WTC11 (cell line): Measurements from ENCODE around the gene PCDHB12. TPM values are rescaled to one million over a fixed set of nuclear protein-coding genes. Genes with fewer than 3 reads are reported as not detected.
"Not testable (repeated sequence)": the region's sequence is repeated elsewhere in the genome, so short reads cannot be mapped to it uniquely, and the experiment has no call there.

Experiments
- ATAC-seq: fragments of 200-7000 bp; cut with Tn5 transposase; 2 replicates; pipeline ENCODE4 v1.10.0; 2021; ENCODE audit warnings: mild to moderate bottlenecking, moderate library complexity
- CTCF ChIA-PET: fragments of 300-600 bp; sonication (Branson Sonifier 250); formaldehyde crosslinking; loops from one replicate; lab custom pipeline; 2021; ENCODE audit warnings: antibody characterized with exemption; lab: Charles Lee
- POLR2A ChIA-PET: fragments of 350-600 bp; sonication (Branson Sonifier 250); formaldehyde crosslinking; loops from one replicate; lab custom pipeline; 2021; ENCODE audit warnings: antibody characterized with exemption; lab: Charles Lee
- DNase-seq: peaks from one replicate; pipeline ENCODE4 v3.0.0; 2021; ENCODE audit warnings: low spot score
- H3K27ac Mint-ChIP-seq: 2 replicates; pipeline ENCODE4 v1.8.0; 2021; ENCODE audit warnings: mixed read lengths
- H3K27me3 Mint-ChIP-seq: 2 replicates; pipeline ENCODE4 v1.8.0; 2021; ENCODE audit warnings: low read depth, mild to moderate bottlenecking, moderate library complexity, mixed read lengths
- H3K36me3 Mint-ChIP-seq: 2 replicates; pipeline ENCODE4 v1.8.0; 2021; ENCODE audit warnings: mixed read lengths
- H3K4me1 Mint-ChIP-seq: 2 replicates; pipeline ENCODE4 v1.8.0; 2022; ENCODE audit warnings: mixed read lengths
- H3K4me3 Mint-ChIP-seq: 2 replicates; pipeline ENCODE4 v1.8.0; 2021; ENCODE audit warnings: mild to moderate bottlenecking, moderate library complexity, mixed read lengths
- H3K9me3 Mint-ChIP-seq: 2 replicates; pipeline ENCODE4 v1.8.0; 2021; ENCODE audit warnings: mixed read lengths
- CREB1 ChIP-seq: sonication (generic); formaldehyde crosslinking; IDR thresholded peaks from 2 replicates; pipeline ENCODE4 v1.8.0; 2023; ENCODE audit warnings: mild to moderate bottlenecking, missing genetic modification reagents
- GTF2I ChIP-seq: fragments of 250-450 bp; sonication (Bioruptor Pico); conservative IDR thresholded peaks from 2 replicates; pipeline ENCODE4 v1.4.0; 2021; ENCODE audit warnings: mild to moderate bottlenecking
- HMGA2 ChIP-seq: fragments of 250-450 bp; sonication (Bioruptor Pico); IDR thresholded peaks from 2 replicates; pipeline ENCODE4 v1.4.0; 2021; ENCODE audit warnings: mild to moderate bottlenecking, moderate library complexity
- JAZF1 ChIP-seq: fragments of 250-450 bp; sonication (Bioruptor Pico); IDR thresholded peaks from 2 replicates; pipeline ENCODE4 v1.9.0; 2021; ENCODE audit warnings: moderate library complexity, mild to moderate bottlenecking, inconsistent platforms
- MYBL2 ChIP-seq: sonication (generic); formaldehyde crosslinking; IDR thresholded peaks from 2 replicates; pipeline ENCODE4 v1.8.1; 2023; ENCODE audit warnings: mild to moderate bottlenecking, moderate library complexity, missing genetic modification reagents
- NFATC4 ChIP-seq: fragments of 250-450 bp; sonication (Bioruptor Pico); IDR thresholded peaks from 2 replicates; pipeline ENCODE4 v1.9.0; 2021; ENCODE audit warnings: mild to moderate bottlenecking
- PRRX2 ChIP-seq: fragments of 250-450 bp; sonication (Bioruptor Pico); IDR thresholded peaks from 2 replicates; pipeline ENCODE4 v1.8.0; 2021; ENCODE audit warnings: mild to moderate bottlenecking
- SP1 ChIP-seq: sonication (generic); formaldehyde crosslinking; conservative IDR thresholded peaks from 2 replicates; pipeline ENCODE4 v1.8.1; 2022; ENCODE audit warnings: missing genetic modification reagents
- ZNF396 ChIP-seq: fragments of 250-450 bp; sonication (Bioruptor Pico); IDR thresholded peaks from 2 replicates; pipeline ENCODE4 v1.8.0; 2021; ENCODE audit warnings: mild to moderate bottlenecking, moderate library complexity, borderline replicate concordance
- ZNF423 ChIP-seq: fragments of 250-450 bp; sonication (Bioruptor Pico); IDR thresholded peaks from 2 replicates; pipeline ENCODE4 v2.1.2; 2022; ENCODE audit warnings: mild to moderate bottlenecking, moderate library complexity
- total RNA-seq: library from RNA; stranded (reverse); gene quantifications from 3 replicates; pipeline ENCODE4 v1.2.3, GENCODE V29; 2021
- TF ChIP-seq, protein P1 (sequence below): fragments of 200-600 bp; IDR thresholded peaks from 2 replicates; pipeline ENCODE4 v1.8.0; 2022; ENCODE audit warnings: antibody characterized with exemption
- TF ChIP-seq, protein P2 (sequence below): sonication (generic); formaldehyde crosslinking; IDR thresholded peaks from 2 replicates; pipeline ENCODE4 v1.8.0; 2022; ENCODE audit warnings: mild to moderate bottlenecking, missing genetic modification reagents
- TF ChIP-seq, protein P3 (sequence below): sonication (generic); formaldehyde crosslinking; IDR thresholded peaks from 2 replicates; pipeline ENCODE4 v1.8.1; 2023; ENCODE audit warnings: mild to moderate bottlenecking, missing genetic modification reagents, moderate library complexity
- TF ChIP-seq, protein P4 (sequence below): fragments of 250-450 bp; sonication (Bioruptor Pico); IDR thresholded peaks from 2 replicates; pipeline ENCODE4 v1.9.0; 2021; ENCODE audit warnings: mild to moderate bottlenecking
- TF ChIP-seq, protein P5 (sequence below): sonication (generic); formaldehyde crosslinking; IDR thresholded peaks from 2 replicates; pipeline ENCODE4 v1.8.1; 2022; ENCODE audit warnings: low read depth, mild to moderate bottlenecking, moderate library complexity, missing genetic modification reagents, borderline replicate concordance
- TF ChIP-seq, protein P6 (sequence below): sonication (generic); formaldehyde crosslinking; IDR thresholded peaks from 2 replicates; pipeline ENCODE4 v1.8.1; 2022; ENCODE audit warnings: mild to moderate bottlenecking, moderate library complexity, missing genetic modification reagents
- TF ChIP-seq, protein P7 (sequence below): sonication (generic); formaldehyde crosslinking; IDR thresholded peaks from 2 replicates; pipeline ENCODE4 v1.8.1; 2023; ENCODE audit warnings: mild to moderate bottlenecking, moderate library complexity, missing genetic modification reagents

PCDHB12 gene
- total RNA-seq, 1 experiment from 2014 or later, result 2.7 TPM

DNA sequence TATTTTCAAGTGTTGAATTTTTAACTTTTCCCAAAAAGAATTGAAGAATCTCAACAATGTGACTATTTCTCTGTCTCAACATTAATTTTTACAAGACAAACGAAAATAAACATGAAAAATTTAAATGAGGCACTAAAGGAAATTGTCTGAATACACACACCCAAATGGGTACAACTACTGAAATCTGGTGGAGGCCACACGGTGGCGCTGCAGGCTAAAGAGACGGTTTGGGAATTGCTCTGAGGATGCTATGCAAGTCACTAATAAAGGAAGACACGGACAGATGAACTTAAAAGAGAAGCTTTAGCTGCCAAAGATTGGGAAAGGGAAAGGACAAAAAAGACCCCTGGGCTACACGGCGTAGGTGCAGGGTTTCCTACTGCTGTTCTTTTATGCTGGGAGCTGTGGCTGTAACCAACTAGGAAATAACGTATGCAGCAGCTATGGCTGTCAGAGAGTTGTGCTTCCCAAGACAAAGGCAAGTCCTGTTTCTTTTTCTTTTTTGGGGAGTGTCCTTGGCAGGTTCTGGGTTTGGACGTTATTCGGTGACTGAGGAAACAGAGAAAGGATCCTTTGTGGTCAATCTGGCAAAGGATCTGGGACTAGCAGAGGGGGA lies 16.3 kb upstream of the PCDHB12 start, which contains the start of gene PCDHB10:
PCDHB10 (plus strand) TSS at position 244 of the 616 bp plus-strand sequence; CDS start at position 444, 200 bp downstream.
- DNase-seq, result peak; percentile 89
- CTCF ChIA-PET, result interaction anchor here (0.6 to 3.3 kb wide), 46 partner anchors 10 to 375 kb away, joined by 3 to 41 read pairs (median 4); partner anchors contain the start of genes PCDHB1, PCDHB12, PCDHB13 and PCDHB14
- no peak within 1 kb of the TSS for H3K27ac Mint-ChIP-seq
- peaks cover 4% of the 10 kb centered on the region for H3K27me3 Mint-ChIP-seq
- peaks cover 4% of the 10 kb centered on the region for H3K4me1 Mint-ChIP-seq
- H3K4me3 Mint-ChIP-seq, result peak within 1 kb of the TSS; percentile 58
- H3K9me3 Mint-ChIP-seq, result peaks cover 25% of the 10 kb centered on the region
- no peak for TF ChIP-seq ZNF423
- TF ChIP-seq, protein P1, sequence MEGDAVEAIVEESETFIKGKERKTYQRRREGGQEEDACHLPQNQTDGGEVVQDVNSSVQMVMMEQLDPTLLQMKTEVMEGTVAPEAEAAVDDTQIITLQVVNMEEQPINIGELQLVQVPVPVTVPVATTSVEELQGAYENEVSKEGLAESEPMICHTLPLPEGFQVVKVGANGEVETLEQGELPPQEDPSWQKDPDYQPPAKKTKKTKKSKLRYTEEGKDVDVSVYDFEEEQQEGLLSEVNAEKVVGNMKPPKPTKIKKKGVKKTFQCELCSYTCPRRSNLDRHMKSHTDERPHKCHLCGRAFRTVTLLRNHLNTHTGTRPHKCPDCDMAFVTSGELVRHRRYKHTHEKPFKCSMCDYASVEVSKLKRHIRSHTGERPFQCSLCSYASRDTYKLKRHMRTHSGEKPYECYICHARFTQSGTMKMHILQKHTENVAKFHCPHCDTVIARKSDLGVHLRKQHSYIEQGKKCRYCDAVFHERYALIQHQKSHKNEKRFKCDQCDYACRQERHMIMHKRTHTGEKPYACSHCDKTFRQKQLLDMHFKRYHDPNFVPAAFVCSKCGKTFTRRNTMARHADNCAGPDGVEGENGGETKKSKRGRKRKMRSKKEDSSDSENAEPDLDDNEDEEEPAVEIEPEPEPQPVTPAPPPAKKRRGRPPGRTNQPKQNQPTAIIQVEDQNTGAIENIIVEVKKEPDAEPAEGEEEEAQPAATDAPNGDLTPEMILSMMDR, result peak; percentile 70; the same call in 1 of the 2 replicates
- TF ChIP-seq, all 79 proteins: peak for 1
- POLR2A ChIA-PET, result no interaction called here
- peak; percentile 88 for ATAC-seq
- H3K36me3 Mint-ChIP-seq, result peaks cover 20% of the 10 kb centered on the region

DNA sequence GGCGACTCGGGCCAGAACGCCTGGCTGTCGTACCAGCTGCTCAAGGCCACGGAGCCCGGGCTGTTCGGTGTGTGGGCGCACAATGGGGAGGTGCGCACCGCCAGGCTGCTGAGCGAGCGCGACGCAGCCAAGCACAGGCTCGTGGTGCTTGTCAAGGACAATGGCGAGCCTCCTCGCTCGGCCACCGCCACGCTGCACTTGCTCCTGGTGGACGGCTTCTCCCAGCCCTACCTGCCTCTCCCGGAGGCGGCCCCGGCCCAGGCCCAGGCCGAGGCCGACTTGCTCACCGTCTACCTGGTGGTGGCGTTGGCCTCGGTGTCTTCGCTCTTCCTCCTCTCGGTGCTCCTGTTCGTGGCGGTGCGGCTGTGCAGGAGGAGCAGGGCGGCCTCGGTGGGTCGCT lies 14.2 kb upstream of the PCDHB12 start:
- H3K4me1 Mint-ChIP-seq, H3K27me3 Mint-ChIP-seq, ATAC-seq, POLR2A ChIA-PET, DNase-seq, H3K4me3 Mint-ChIP-seq, H3K27ac Mint-ChIP-seq: not testable (repeated sequence)
- CTCF ChIA-PET, result interaction anchor here (1.4 kb wide), 1 partner anchor 12 kb away, joined by 7 read pairs; the partner anchor contains the start of gene PCDHB16
- Mint-ChIP-seq H3K9me3 (peaks cover 24% of the 10 kb centered on the region), H3K36me3 (peaks cover 16% of the 10 kb centered on the region)

DNA sequence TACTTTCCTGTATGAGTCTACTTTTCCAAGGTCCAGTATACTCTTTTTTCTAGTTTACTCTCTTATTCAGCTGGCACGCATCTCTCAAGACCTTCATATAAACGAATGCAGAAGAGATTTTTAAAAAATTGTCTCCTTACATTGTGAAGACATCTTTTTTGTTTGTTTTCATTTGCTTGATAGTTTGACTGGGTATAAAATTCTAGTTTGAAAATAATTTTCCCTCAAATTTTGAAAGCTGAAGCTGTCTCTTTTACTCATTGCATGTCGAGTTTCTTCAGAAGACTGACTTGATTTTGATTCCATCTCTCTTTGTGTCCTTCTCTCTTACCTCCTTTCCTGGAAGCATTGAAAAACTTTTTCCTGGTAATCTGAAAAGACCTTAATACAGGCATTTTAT lies 12.2 kb upstream of the PCDHB12 start:
- no peak for DNase-seq
- Mint-ChIP-seq H3K27me3 (no peaks in the 10 kb centered on the region; the same call in none of the 2 replicates), H3K4me1 (peaks cover 10% of the 10 kb centered on the region), H3K9me3 (peaks cover 30% of the 10 kb centered on the region), H3K27ac (no peak overlapping the region), H3K36me3 (peaks cover 24% of the 10 kb centered on the region), H3K4me3 (no peak overlapping the region)
- TF ChIP-seq HMGA2 (CRISPR knock-in tag), result no peak
- TF ChIP-seq, protein P2, sequence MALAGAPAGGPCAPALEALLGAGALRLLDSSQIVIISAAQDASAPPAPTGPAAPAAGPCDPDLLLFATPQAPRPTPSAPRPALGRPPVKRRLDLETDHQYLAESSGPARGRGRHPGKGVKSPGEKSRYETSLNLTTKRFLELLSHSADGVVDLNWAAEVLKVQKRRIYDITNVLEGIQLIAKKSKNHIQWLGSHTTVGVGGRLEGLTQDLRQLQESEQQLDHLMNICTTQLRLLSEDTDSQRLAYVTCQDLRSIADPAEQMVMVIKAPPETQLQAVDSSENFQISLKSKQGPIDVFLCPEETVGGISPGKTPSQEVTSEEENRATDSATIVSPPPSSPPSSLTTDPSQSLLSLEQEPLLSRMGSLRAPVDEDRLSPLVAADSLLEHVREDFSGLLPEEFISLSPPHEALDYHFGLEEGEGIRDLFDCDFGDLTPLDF (CRISPR knock-in tag), result no peak
- TF ChIP-seq, protein P3, sequence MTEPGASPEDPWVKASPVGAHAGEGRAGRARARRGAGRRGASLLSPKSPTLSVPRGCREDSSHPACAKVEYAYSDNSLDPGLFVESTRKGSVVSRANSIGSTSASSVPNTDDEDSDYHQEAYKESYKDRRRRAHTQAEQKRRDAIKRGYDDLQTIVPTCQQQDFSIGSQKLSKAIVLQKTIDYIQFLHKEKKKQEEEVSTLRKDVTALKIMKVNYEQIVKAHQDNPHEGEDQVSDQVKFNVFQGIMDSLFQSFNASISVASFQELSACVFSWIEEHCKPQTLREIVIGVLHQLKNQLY (CRISPR knock-in tag), result no peak
- no peak for TF ChIP-seq CREB1 (CRISPR knock-in tag)
- TF ChIP-seq, protein P4, sequence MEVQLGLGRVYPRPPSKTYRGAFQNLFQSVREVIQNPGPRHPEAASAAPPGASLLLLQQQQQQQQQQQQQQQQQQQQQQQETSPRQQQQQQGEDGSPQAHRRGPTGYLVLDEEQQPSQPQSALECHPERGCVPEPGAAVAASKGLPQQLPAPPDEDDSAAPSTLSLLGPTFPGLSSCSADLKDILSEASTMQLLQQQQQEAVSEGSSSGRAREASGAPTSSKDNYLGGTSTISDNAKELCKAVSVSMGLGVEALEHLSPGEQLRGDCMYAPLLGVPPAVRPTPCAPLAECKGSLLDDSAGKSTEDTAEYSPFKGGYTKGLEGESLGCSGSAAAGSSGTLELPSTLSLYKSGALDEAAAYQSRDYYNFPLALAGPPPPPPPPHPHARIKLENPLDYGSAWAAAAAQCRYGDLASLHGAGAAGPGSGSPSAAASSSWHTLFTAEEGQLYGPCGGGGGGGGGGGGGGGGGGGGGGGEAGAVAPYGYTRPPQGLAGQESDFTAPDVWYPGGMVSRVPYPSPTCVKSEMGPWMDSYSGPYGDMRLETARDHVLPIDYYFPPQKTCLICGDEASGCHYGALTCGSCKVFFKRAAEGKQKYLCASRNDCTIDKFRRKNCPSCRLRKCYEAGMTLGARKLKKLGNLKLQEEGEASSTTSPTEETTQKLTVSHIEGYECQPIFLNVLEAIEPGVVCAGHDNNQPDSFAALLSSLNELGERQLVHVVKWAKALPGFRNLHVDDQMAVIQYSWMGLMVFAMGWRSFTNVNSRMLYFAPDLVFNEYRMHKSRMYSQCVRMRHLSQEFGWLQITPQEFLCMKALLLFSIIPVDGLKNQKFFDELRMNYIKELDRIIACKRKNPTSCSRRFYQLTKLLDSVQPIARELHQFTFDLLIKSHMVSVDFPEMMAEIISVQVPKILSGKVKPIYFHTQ (CRISPR knock-in tag), result no peak
- TF ChIP-seq, protein P5, sequence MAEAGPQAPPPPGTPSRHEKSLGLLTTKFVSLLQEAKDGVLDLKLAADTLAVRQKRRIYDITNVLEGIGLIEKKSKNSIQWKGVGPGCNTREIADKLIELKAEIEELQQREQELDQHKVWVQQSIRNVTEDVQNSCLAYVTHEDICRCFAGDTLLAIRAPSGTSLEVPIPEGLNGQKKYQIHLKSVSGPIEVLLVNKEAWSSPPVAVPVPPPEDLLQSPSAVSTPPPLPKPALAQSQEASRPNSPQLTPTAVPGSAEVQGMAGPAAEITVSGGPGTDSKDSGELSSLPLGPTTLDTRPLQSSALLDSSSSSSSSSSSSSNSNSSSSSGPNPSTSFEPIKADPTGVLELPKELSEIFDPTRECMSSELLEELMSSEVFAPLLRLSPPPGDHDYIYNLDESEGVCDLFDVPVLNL (CRISPR knock-in tag), result no peak
- no peak for TF ChIP-seq PRRX2
- no peak for TF ChIP-seq GTF2I (CRISPR knock-in tag)
- TF ChIP-seq MYBL2, result no peak
- no peak for TF ChIP-seq NFATC4 (CRISPR knock-in tag)
- TF ChIP-seq, protein P6, sequence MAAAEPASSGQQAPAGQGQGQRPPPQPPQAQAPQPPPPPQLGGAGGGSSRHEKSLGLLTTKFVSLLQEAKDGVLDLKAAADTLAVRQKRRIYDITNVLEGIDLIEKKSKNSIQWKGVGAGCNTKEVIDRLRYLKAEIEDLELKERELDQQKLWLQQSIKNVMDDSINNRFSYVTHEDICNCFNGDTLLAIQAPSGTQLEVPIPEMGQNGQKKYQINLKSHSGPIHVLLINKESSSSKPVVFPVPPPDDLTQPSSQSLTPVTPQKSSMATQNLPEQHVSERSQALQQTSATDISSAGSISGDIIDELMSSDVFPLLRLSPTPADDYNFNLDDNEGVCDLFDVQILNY (CRISPR knock-in tag), result no peak
- no peak for TF ChIP-seq ZNF423
- TF ChIP-seq, protein P7, sequence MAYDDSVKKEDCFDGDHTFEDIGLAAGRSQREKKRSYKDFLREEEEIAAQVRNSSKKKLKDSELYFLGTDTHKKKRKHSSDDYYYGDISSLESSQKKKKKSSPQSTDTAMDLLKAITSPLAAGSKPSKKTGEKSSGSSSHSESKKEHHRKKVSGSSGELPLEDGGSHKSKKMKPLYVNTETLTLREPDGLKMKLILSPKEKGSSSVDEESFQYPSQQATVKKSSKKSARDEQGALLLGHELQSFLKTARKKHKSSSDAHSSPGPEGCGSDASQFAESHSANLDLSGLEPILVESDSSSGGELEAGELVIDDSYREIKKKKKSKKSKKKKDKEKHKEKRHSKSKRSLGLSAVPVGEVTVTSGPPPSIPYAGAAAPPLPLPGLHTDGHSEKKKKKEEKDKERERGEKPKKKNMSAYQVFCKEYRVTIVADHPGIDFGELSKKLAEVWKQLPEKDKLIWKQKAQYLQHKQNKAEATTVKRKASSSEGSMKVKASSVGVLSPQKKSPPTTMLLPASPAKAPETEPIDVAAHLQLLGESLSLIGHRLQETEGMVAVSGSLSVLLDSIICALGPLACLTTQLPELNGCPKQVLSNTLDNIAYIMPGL, result no peak
- TF ChIP-seq ZNF396 (CRISPR knock-in tag), result no peak
- no peak for TF ChIP-seq JAZF1
- no peak for TF ChIP-seq SP1
- no peak for ATAC-seq
- ChIA-PET CTCF (interaction anchor here (0.8 to 2.6 kb wide), 5 partner anchors 9 to 50 kb away, joined by 3 to 14 read pairs (median 6); partner anchors contain the start of genes PCDHB14, PCDHB16 and PCDHB9), POLR2A (no interaction called here)
